DLD1 (cell line): Measurements from ENCODE around the gene SCLY.

Experiments used
- in situ Hi-C: cut with HindIII; loops from 2 replicates; pipeline ENCODE4 v1.10.0; 2017; ENCODE audit warnings: low sequenced_read_pairs

Gene SCLY

GRCh38 chr2:238123991-238124470, 63.2 kb downstream of the SCLY start:
- in situ Hi-C loops = no loop called here

GRCh38 chr2:238124488-238125126, 63.8 kb downstream of the SCLY start:
- in situ Hi-C loops = no loop called here

GRCh38 chr2:238125127-238125885, 64.5 kb downstream of the SCLY start:
- in situ Hi-C loops = no loop called here

GRCh38 chr2:238126338-238126737, 65.5 kb downstream of the SCLY start:
- in situ Hi-C loops = no loop called here

GRCh38 chr2:238126775-238127164, 66.0 kb downstream of the SCLY start:
- in situ Hi-C loops = no loop called here

GRCh38 chr2:238127165-238128060, 66.6 kb downstream of the SCLY start:
- in situ Hi-C loops = no loop called here

GRCh38 chr2:238128061-238128440, 67.2 kb downstream of the SCLY start:
- in situ Hi-C loops = no loop called here

GRCh38 chr2:238128534-238129001, 67.8 kb downstream of the SCLY start:
- in situ Hi-C loops = no loop called here

GRCh38 chr2:238129166-238130010, 68.6 kb downstream of the SCLY start:
- in situ Hi-C loops = no loop called here

- in situ Hi-C loops = no loop called here
Observed at GRCh38 chr2:238130111-238130695, 69.4 kb downstream of the SCLY start.

GRCh38 chr2:238130696-238131628, 70.2 kb downstream of the SCLY start:
- in situ Hi-C loops = no loop called here

- in situ Hi-C loops = no loop called here
Observed at GRCh38 chr2:238131761-238132462, 71.1 kb downstream of the SCLY start.

GRCh38 chr2:238132463-238133450, 72.0 kb downstream of the SCLY start:
- in situ Hi-C loops = no loop called here

GRCh38 chr2:238133499-238134392, 72.9 kb downstream of the SCLY start:
- in situ Hi-C loops = no loop called here

- in situ Hi-C loops = no loop called here
Observed at GRCh38 chr2:238134393-238134785, 73.6 kb downstream of the SCLY start.

GRCh38 chr2:238135601-238136150, 74.9 kb downstream of the SCLY start:
- in situ Hi-C loops = no loop called here
